HG03442 (cell line): ENCODE data around the gene CETP.

Experiments used
- ATAC-seq: cut with Tn5 transposase; IDR thresholded peaks from one replicate; pipeline ENCODE4 v1.9.1; 2021; ENCODE audit warnings: mild to moderate bottlenecking, moderate library complexity; ENCODE audit not compliant: unreplicated experiment

Gene CETP

GRCh38 chr16:57016831-57017230 lies 55.1 kb downstream of the CETP start:
- no peak for ATAC-seq

- ATAC-seq, result no peak
Observed at GRCh38 chr16:57017251-57017650, 55.5 kb downstream of the CETP start.

GRCh38 chr16:57019746-57020145 lies 58.0 kb downstream of the CETP start:
- no peak for ATAC-seq

- ATAC-seq, result no peak
Observed at GRCh38 chr16:57020651-57021050, 58.9 kb downstream of the CETP start.

- no peak for ATAC-seq
Observed at GRCh38 chr16:57021757-57022156, 60.0 kb downstream of the CETP start.

- no peak for ATAC-seq
Observed at GRCh38 chr16:57022445-57022844, 60.7 kb downstream of the CETP start.

GRCh38 chr16:57023541-57024249 lies 61.9 kb downstream of the CETP start:
- ATAC-seq, result no peak

GRCh38 chr16:57024894-57025680 lies 63.3 kb downstream of the CETP start:
- no peak for ATAC-seq

- ATAC-seq, result no peak
Observed at GRCh38 chr16:57025941-57026777, 64.4 kb downstream of the CETP start.

GRCh38 chr16:57026778-57027062 lies 65.0 kb downstream of the CETP start:
- ATAC-seq, result no peak

GRCh38 chr16:57027067-57027466 lies 65.3 kb downstream of the CETP start:
- ATAC-seq, result no peak

- ATAC-seq, result no peak
Observed at GRCh38 chr16:57028086-57028485, 66.3 kb downstream of the CETP start.

- ATAC-seq, result no peak
Observed at GRCh38 chr16:57029161-57030160, 67.7 kb downstream of the CETP start.

GRCh38 chr16:57030346-57030902 lies 68.7 kb downstream of the CETP start:
- ATAC-seq, result no peak

- ATAC-seq, result no peak
Observed at GRCh38 chr16:57031156-57031555, 69.4 kb downstream of the CETP start.

- ATAC-seq, result no peak
Observed at GRCh38 chr16:57032346-57032745, 70.6 kb downstream of the CETP start.

GRCh38 chr16:57032931-57033330 lies 71.2 kb downstream of the CETP start:
- no peak for ATAC-seq
